HG02938 (cell line): Measurements from ENCODE around the gene GABRR3.

ENCODE experiments used
- ATAC-seq: cut with Tn5 transposase; IDR thresholded peaks from one replicate; pipeline ENCODE4 v1.9.1; 2021; ENCODE audit warnings: mild to moderate bottlenecking, moderate library complexity; ENCODE audit not compliant: unreplicated experiment

Gene GABRR3

GRCh38 chr3:98035208-98035607 lies at the start of gene GABRR3:
TSS of gene GABRR3 (minus strand) at chr3:98035315. CDS start at chr3:98034987, 328 bp downstream.
- no peak for ATAC-seq

- no peak for ATAC-seq
Measured at GRCh38 chr3:98073486-98073885, 38.4 kb upstream of the GABRR3 start.

- ATAC-seq, result no peak
Measured at GRCh38 chr3:98070840-98071239, 35.7 kb upstream of the GABRR3 start.

GRCh38 chr3:98068824-98069223 lies 33.7 kb upstream of the GABRR3 start:
- no peak for ATAC-seq

- no peak for ATAC-seq
Measured at GRCh38 chr3:98058244-98058960, 23.3 kb upstream of the GABRR3 start.

GRCh38 chr3:98057631-98058030 lies 22.5 kb upstream of the GABRR3 start:
- ATAC-seq, result no peak

- ATAC-seq, result no peak
Measured at GRCh38 chr3:98056035-98056434, 20.9 kb upstream of the GABRR3 start.

GRCh38 chr3:98049271-98049670 lies 14.2 kb upstream of the GABRR3 start:
- no peak for ATAC-seq

GRCh38 chr3:98048586-98048985 lies 13.5 kb upstream of the GABRR3 start:
- ATAC-seq, result no peak

GRCh38 chr3:98041350-98041749 lies 6.2 kb upstream of the GABRR3 start:
- ATAC-seq, result no peak

GRCh38 chr3:98039322-98040024 lies 4.4 kb upstream of the GABRR3 start:
- ATAC-seq, result peak; percentile 93

GRCh38 chr3:98038876-98039275 lies 3.8 kb upstream of the GABRR3 start:
- ATAC-seq, result no peak

- no peak for ATAC-seq
Measured at GRCh38 chr3:98038286-98038685, 3.2 kb upstream of the GABRR3 start.

GRCh38 chr3:98034486-98034885 lies 629 bp downstream of the GABRR3 start:
- ATAC-seq, result no peak

- ATAC-seq, result no peak
Measured at GRCh38 chr3:98034036-98034435, 1.1 kb downstream of the GABRR3 start.

- ATAC-seq, result no peak
Measured at GRCh38 chr3:98032904-98033303, 2.2 kb downstream of the GABRR3 start.

- ATAC-seq, result no peak
Measured at GRCh38 chr3:98032265-98032664, 2.9 kb downstream of the GABRR3 start.

- ATAC-seq, result no peak
Measured at GRCh38 chr3:98029083-98029482, 6.0 kb downstream of the GABRR3 start.

GRCh38 chr3:98027085-98027446 lies 8.0 kb downstream of the GABRR3 start:
- ATAC-seq, result no peak

- no peak for ATAC-seq
Measured at GRCh38 chr3:98026425-98027084, 8.6 kb downstream of the GABRR3 start.

- ATAC-seq, result no peak
Measured at GRCh38 chr3:98025392-98025945, 9.6 kb downstream of the GABRR3 start.
